Hepatocyte (in vitro differentiated cells): ENCODE results near the gene FAM184A. TPM values are rescaled to one million over a fixed set of nuclear protein-coding genes. Genes with fewer than 3 reads are reported as not detected.

Experiments
- DNase-seq: peaks from one replicate; pipeline ENCODE4 v3.0.0-alpha.2; 2016; ENCODE audit warnings: low spot score
- H2AFZ ChIP-seq: fragments of 200-600 bp; sonication (generic); 2 replicates; pipeline ENCODE4 v1.6.0; 2016; ENCODE audit warnings: antibody characterized with exemption, mild to moderate bottlenecking
- H3K27ac ChIP-seq: fragments of 200-600 bp; sonication (generic); 2 replicates; pipeline ENCODE4 v1.5.1; 2016; ENCODE audit warnings: mild to moderate bottlenecking
- H3K27me3 ChIP-seq: fragments of 200-600 bp; sonication (generic); 2 replicates; pipeline ENCODE4 v1.6.1; 2016
- H3K36me3 ChIP-seq: fragments of 200-600 bp; sonication (generic); replicated peaks from 2 replicates; pipeline ENCODE4 v1.5.1; 2016; ENCODE audit warnings: low read depth; ENCODE audit not compliant: insufficient read depth
- H3K4me1 ChIP-seq: fragments of 200-600 bp; sonication (generic); 2 replicates; pipeline ENCODE4 v1.5.1; 2016; ENCODE audit warnings: mild to moderate bottlenecking, moderate library complexity; ENCODE audit not compliant: insufficient read depth
- H3K4me2 ChIP-seq: fragments of 200-600 bp; sonication (generic); 2 replicates; pipeline ENCODE4 v1.6.0; 2016
- H3K4me3 ChIP-seq: fragments of 200-600 bp; sonication (generic); 2 replicates; pipeline ENCODE4 v1.5.1; 2016; ENCODE audit warnings: mild to moderate bottlenecking
- H3K79me2 ChIP-seq: fragments of 200-600 bp; sonication (generic); 2 replicates; pipeline ENCODE4 v1.6.0; 2017; ENCODE audit warnings: mild to moderate bottlenecking
- H3K9me2 ChIP-seq: fragments of 200-600 bp; sonication (generic); replicated peaks from 2 replicates; pipeline ENCODE4 v1.6.0; 2017; ENCODE audit warnings: mild to moderate bottlenecking; ENCODE audit not compliant: insufficient read depth
- H3K9me3 ChIP-seq: fragments of 200-600 bp; sonication (generic); 2 replicates; pipeline ENCODE4 v1.5.1; 2016; ENCODE audit warnings: low read depth, mild to moderate bottlenecking
- H4K20me1 ChIP-seq: fragments of 200-600 bp; sonication (generic); 2 replicates; pipeline ENCODE4 v1.6.0; 2016; ENCODE audit warnings: mild to moderate bottlenecking; ENCODE audit not compliant: insufficient read depth, poor library complexity, severe bottlenecking
- EZH2 ChIP-seq: fragments of 200-600 bp; sonication (generic); IDR thresholded peaks from 2 replicates; pipeline ENCODE4 v1.6.1; 2016; ENCODE audit warnings: antibody characterized with exemption, mild to moderate bottlenecking, borderline replicate concordance
- EZH2phosphoT487 ChIP-seq: fragments of 200-600 bp; sonication (generic); IDR thresholded peaks from one replicate; pipeline ENCODE4 v1.6.1; 2018; ENCODE audit warnings: antibody characterized with exemption, mild to moderate bottlenecking, low read depth, moderate library complexity; ENCODE audit not compliant: unreplicated experiment, severe bottlenecking
- WGBS: methylation state at CpG from one replicate; pipeline ENCODE4 v1.1.6; 2016; ENCODE audit warnings: low lambda C conversion rate; ENCODE audit errors: missing lambda C conversion rate; 5-methylcytosine and 5-hydroxymethylcytosine counted together
- polyA plus RNA-seq: library from polyadenylated mRNA; unstranded; fragments of >200 nt; fragmentation: Nextera tagmentation; extraction: Ambion mirVana; gene quantifications from 2 replicates; pipeline ENCODE4 v1.2.1, GENCODE V29; 2016
- total RNA-seq: library from RNA; depleted of rRNA; stranded (reverse); fragments of >200 nt; gene quantifications from 2 replicates; pipeline ENCODE4 v1.2.3, GENCODE V29; 2014
- TF ChIP-seq, protein P1 (sequence below): fragments of 200-600 bp; sonication (generic); IDR thresholded peaks from 2 replicates; pipeline ENCODE4 v1.5.1; 2016; ENCODE audit warnings: antibody characterized with exemption, mild to moderate bottlenecking; ENCODE audit not compliant: poor library complexity

FAM184A gene
- total and polyA plus RNA-seq, 2 experiments from 2014 or later = 5.6 to 14.1 TPM

DNA sequence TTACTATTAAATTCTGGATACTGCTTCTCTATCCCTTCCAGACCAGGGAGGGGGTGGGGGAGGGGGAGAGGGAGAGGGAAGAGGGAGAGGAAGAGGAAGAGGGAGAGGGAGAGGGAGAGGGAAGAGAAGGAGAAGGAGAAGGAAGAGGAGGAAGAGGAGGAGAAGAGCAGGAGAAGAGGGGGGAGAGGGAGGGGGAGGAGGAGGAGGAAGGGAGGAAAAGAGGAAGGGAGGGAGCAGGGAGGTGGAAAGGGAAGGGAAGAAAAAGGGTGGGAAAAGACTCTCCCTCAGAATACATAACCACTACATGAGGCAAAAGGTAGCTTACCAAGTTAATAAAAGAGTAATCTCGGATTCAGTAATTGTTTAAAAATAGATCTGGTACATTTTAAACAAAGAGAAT, 46.0 kb downstream of the FAM184A start:
- no peak overlapping the region for H3K4me2 ChIP-seq
- no peak overlapping the region for H3K4me3 ChIP-seq
- no peaks in the 10 kb centered on the region for H3K9me2 ChIP-seq
- no peak overlapping the region for H3K27ac ChIP-seq
- DNase-seq = no peak
- H3K79me2 ChIP-seq = no peaks in the 10 kb centered on the region
- 90% methylated on average over 1 of the region's 1 CpG for WGBS
- H2AFZ ChIP-seq = no peak overlapping the region
- no peaks in the 10 kb centered on the region for H3K27me3 ChIP-seq
- no peaks in the 10 kb centered on the region for H3K36me3 ChIP-seq
- peaks cover 4% of the 10 kb centered on the region for H3K4me1 ChIP-seq
- no peaks in the 10 kb centered on the region for H4K20me1 ChIP-seq
- TF ChIP-seq EZH2phosphoT487 (no peak), EZH2 (no peak)
- TF ChIP-seq, protein P1, sequence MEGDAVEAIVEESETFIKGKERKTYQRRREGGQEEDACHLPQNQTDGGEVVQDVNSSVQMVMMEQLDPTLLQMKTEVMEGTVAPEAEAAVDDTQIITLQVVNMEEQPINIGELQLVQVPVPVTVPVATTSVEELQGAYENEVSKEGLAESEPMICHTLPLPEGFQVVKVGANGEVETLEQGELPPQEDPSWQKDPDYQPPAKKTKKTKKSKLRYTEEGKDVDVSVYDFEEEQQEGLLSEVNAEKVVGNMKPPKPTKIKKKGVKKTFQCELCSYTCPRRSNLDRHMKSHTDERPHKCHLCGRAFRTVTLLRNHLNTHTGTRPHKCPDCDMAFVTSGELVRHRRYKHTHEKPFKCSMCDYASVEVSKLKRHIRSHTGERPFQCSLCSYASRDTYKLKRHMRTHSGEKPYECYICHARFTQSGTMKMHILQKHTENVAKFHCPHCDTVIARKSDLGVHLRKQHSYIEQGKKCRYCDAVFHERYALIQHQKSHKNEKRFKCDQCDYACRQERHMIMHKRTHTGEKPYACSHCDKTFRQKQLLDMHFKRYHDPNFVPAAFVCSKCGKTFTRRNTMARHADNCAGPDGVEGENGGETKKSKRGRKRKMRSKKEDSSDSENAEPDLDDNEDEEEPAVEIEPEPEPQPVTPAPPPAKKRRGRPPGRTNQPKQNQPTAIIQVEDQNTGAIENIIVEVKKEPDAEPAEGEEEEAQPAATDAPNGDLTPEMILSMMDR = no peak
- H3K9me3 ChIP-seq = no peaks in the 10 kb centered on the region

GRCh38 chr6:119030759-119031158, 47.7 kb downstream of the FAM184A start:
- Histone ChIP-seq H3K4me3 (no peak overlapping the region), H3K27ac (no peak overlapping the region), H2AFZ (no peak overlapping the region), H3K79me2 (no peaks in the 10 kb centered on the region), H3K27me3 (no peaks in the 10 kb centered on the region), H3K9me2 (no peaks in the 10 kb centered on the region), H3K9me3 (no peaks in the 10 kb centered on the region), H4K20me1 (no peaks in the 10 kb centered on the region), H3K36me3 (no peaks in the 10 kb centered on the region), H3K4me2 (no peak overlapping the region), H3K4me1 (peaks cover 2% of the 10 kb centered on the region)
- no peak for DNase-seq
- TF ChIP-seq, protein P1 = no peak
- TF ChIP-seq EZH2 = no peak
- TF ChIP-seq EZH2phosphoT487 = no peak
- 94% methylated on average over 2 of the region's 2 CpGs for WGBS

- H3K9me2 ChIP-seq = no peaks in the 10 kb centered on the region
- no peaks in the 10 kb centered on the region for H4K20me1 ChIP-seq
- TF ChIP-seq EZH2phosphoT487 (no peak), EZH2 (no peak)
- TF ChIP-seq, protein P1 = no peak
- H3K9me3 ChIP-seq = no peaks in the 10 kb centered on the region
- H3K79me2 ChIP-seq = no peaks in the 10 kb centered on the region
- no peak overlapping the region for H3K4me3 ChIP-seq
- H3K27ac ChIP-seq = no peak overlapping the region
- H2AFZ ChIP-seq = no peak overlapping the region
- 72% methylated on average over 2 of the region's 2 CpGs for WGBS
- no peak overlapping the region for H3K4me2 ChIP-seq
- no peaks in the 10 kb centered on the region for H3K27me3 ChIP-seq
- no peaks in the 10 kb centered on the region for H3K36me3 ChIP-seq
- no peaks in the 10 kb centered on the region for H3K4me1 ChIP-seq
- no peak for DNase-seq
Measured at GRCh38 chr6:119028091-119028490, 50.4 kb downstream of the FAM184A start.

- H3K36me3 ChIP-seq = no peaks in the 10 kb centered on the region
- no peaks in the 10 kb centered on the region for H4K20me1 ChIP-seq
- no peaks in the 10 kb centered on the region for H3K9me3 ChIP-seq
- no peaks in the 10 kb centered on the region for H3K4me1 ChIP-seq
- H3K4me3 ChIP-seq = no peak overlapping the region
- H3K27me3 ChIP-seq = no peaks in the 10 kb centered on the region
- no peaks in the 10 kb centered on the region for H3K9me2 ChIP-seq
- H3K4me2 ChIP-seq = no peak overlapping the region
- no peak for DNase-seq
- no peak overlapping the region for H3K27ac ChIP-seq
- WGBS = 32% methylated on average over 3 of the region's 3 CpGs
- H3K79me2 ChIP-seq = no peaks in the 10 kb centered on the region
- TF ChIP-seq EZH2 (no peak), EZH2phosphoT487 (no peak)
- TF ChIP-seq, protein P1 = no peak
- no peak overlapping the region for H2AFZ ChIP-seq
Measured at GRCh38 chr6:119027465-119027864, 51.0 kb downstream of the FAM184A start.
